ENCODE data around the gene TSPAN4. TPM values are rescaled to one million over a fixed set of nuclear protein-coding genes. Genes with fewer than 3 reads are reported as not detected.

TSPAN4 gene
- total RNA-seq, 1 donor from 2014 or later, result 77.9 TPM

GRCh38 chr11:908273-908672 lies 65.6 kb downstream of the TSPAN4 start:
- peaks cover 1% of the 10 kb centered on the region for H3K36me3 ChIP-seq (ENCODE audit: control insufficient read depth, insufficient read depth, low read length)
- no peaks in the 10 kb centered on the region for H3K27me3 ChIP-seq (ENCODE audit: control insufficient read depth, insufficient read depth, low read length)
- no peak for DNase-seq (ENCODE audit: low read depth)
- no peak overlapping the region for H3K4me3 ChIP-seq (ENCODE audit: low read depth, low read length)
- TF ChIP-seq, protein P1, sequence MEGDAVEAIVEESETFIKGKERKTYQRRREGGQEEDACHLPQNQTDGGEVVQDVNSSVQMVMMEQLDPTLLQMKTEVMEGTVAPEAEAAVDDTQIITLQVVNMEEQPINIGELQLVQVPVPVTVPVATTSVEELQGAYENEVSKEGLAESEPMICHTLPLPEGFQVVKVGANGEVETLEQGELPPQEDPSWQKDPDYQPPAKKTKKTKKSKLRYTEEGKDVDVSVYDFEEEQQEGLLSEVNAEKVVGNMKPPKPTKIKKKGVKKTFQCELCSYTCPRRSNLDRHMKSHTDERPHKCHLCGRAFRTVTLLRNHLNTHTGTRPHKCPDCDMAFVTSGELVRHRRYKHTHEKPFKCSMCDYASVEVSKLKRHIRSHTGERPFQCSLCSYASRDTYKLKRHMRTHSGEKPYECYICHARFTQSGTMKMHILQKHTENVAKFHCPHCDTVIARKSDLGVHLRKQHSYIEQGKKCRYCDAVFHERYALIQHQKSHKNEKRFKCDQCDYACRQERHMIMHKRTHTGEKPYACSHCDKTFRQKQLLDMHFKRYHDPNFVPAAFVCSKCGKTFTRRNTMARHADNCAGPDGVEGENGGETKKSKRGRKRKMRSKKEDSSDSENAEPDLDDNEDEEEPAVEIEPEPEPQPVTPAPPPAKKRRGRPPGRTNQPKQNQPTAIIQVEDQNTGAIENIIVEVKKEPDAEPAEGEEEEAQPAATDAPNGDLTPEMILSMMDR (IDR thresholded peaks at IDR 0.05; ENCODE audit: insufficient read depth, low read length, poor library complexity, severe bottlenecking), result no peak

DNA sequence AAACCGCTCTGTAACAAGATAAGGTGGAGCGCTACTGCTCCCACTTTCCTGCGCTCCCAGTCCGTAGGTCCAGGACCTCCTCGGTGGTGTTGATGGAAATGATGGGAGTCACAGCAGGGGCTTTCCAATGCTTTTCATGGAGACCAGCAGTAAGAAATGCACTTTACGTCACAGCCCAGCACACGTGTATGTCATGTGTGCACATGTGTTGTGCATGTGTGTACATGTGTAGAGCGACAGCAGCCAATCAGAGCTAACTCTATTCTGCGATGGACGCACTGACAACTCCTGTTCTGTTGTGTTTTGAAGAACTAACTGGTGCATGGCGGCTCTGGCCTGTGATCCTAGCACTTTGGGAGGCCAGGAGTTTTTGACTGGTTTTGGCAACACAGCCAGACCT lies 66.8 kb downstream of the TSPAN4 start:
- TF ChIP-seq, protein P1 (IDR thresholded peaks at IDR 0.05; ENCODE audit: insufficient read depth, low read length, poor library complexity, severe bottlenecking), result no peak
- DNase-seq (ENCODE audit: low read depth), result no peak
- H3K4me3 ChIP-seq (ENCODE audit: low read depth, low read length), result no peak overlapping the region
- no peaks in the 10 kb centered on the region for H3K27me3 ChIP-seq (ENCODE audit: control insufficient read depth, insufficient read depth, low read length)
- H3K36me3 ChIP-seq (ENCODE audit: control insufficient read depth, insufficient read depth, low read length), result peaks cover 1% of the 10 kb centered on the region

DNA sequence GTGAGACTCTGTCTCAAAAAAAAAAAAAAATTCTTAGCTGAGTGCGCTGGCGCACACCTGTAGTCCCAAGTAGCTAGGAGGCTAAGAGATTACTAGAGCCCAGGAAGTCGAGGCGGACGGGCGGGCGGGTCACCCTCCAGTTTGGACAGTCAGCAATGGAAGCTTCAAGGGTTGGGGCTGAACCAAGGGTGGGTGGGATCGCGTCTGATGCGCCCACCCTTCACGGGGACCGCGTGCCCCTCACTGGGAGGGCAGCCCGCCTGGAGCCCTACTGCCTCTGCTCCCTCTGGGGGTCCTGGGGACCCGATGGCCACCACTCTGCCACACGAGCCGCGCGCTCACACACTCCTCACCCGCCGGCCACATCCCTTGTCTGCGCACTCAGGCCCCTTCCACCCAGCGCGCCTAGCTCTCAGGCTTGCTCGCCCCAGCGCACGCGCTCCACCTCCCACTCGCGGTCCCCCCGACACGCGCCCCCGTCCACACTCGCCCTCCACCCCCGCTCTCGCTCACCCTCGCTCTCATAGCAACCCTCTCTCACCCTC lies 67.5 kb downstream of the TSPAN4 start:
- Histone ChIP-seq H3K4me3 (ENCODE audit: low read depth, low read length) (peak overlapping the region; percentile 77), H3K27me3 (ENCODE audit: control insufficient read depth, insufficient read depth, low read length) (no peaks in the 10 kb centered on the region), H3K36me3 (ENCODE audit: control insufficient read depth, insufficient read depth, low read length) (no peaks in the 10 kb centered on the region)
- TF ChIP-seq, protein P1 (IDR thresholded peaks at IDR 0.05; ENCODE audit: insufficient read depth, low read length, poor library complexity, severe bottlenecking), result no peak
- DNase-seq (ENCODE audit: low read depth), result no peak

GRCh38 chr11:910589-911030 lies 68.0 kb downstream of the TSPAN4 start, which contains the start of gene CHID1:
Gene CHID1 (minus strand): TSS chr11:910810. CDS start chr11:904816, 5,994 bp downstream.
- Histone ChIP-seq H3K27me3 (ENCODE audit: control insufficient read depth, insufficient read depth, low read length) (no peaks in the 10 kb centered on the region), H3K4me3 (ENCODE audit: low read depth, low read length) (peak within 1 kb of the TSS; percentile 77), H3K36me3 (ENCODE audit: control insufficient read depth, insufficient read depth, low read length) (no peaks in the 10 kb centered on the region)
- no peak for DNase-seq (ENCODE audit: low read depth)
- TF ChIP-seq, protein P1 (IDR thresholded peaks at IDR 0.05; ENCODE audit: insufficient read depth, low read length, poor library complexity, severe bottlenecking), result no peak

DNA sequence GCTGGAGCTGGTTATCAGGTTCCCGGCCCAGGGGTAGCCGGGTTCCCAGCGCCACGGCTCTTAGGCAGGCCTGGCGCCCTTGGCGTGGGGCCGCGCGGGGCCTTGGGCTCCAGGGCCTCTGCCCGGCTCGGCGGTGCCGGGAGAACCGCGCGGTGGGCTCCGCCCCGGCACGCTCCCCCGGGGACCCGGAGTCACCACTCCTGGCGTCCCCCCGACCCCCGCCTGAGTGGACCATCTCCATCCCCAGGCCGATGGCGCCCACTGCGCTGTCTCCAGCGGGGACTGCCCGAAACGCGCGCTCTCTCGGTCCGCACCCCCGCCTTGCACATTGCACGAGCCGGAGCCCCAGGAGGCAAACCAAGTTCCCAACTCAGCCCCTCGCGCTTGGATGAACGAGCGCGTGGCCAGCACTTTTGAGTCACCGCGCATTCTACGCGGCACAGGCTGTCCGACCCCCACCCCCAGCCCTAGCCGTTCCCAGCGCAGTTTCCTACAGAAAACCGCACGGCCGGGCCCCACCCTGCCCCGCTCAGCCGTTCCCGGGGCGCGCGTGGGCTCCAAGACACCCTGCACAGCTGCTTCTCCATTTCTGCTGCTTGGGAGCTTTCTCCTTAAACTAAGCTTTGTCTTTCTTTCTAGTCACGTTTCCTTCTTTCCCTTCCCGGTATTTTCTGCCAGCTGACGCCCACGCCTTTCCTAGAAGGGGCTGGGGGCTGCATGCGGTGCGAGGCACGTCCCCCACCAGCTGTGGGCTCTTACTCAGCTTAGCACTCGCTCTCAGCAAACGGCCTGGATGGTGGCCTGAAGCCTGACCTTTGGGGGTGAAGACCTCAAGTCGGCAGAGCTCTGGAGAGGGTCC lies 68.6 kb downstream of the TSPAN4 start:
- TF ChIP-seq, protein P1 (IDR thresholded peaks at IDR 0.05; ENCODE audit: insufficient read depth, low read length, poor library complexity, severe bottlenecking), result no peak
- no peaks in the 10 kb centered on the region for H3K27me3 ChIP-seq (ENCODE audit: control insufficient read depth, insufficient read depth, low read length)
- H3K36me3 ChIP-seq (ENCODE audit: control insufficient read depth, insufficient read depth, low read length), result no peaks in the 10 kb centered on the region
- no peak for DNase-seq (ENCODE audit: low read depth)
- peak overlapping the region; percentile 50 for H3K4me3 ChIP-seq (ENCODE audit: low read depth, low read length)
